ENCODE measurements around the gene LIPG.

The LIPG gene

GRCh38 chr18:49590608-49591007 lies 28.8 kb downstream of the LIPG start:
- POLR2A ChIA-PET (ENCODE audit: low non-redundant PET): no interaction called here
- no peak for DNase-seq (ENCODE audit: low spot score)
- no peak overlapping the region for H3K27ac ChIP-seq
- CTCF ChIA-PET: no interaction called here
- TF ChIP-seq CTCF (conservative IDR thresholded peaks at IDR 0.05; ENCODE audit: low read depth): no peak

DNA sequence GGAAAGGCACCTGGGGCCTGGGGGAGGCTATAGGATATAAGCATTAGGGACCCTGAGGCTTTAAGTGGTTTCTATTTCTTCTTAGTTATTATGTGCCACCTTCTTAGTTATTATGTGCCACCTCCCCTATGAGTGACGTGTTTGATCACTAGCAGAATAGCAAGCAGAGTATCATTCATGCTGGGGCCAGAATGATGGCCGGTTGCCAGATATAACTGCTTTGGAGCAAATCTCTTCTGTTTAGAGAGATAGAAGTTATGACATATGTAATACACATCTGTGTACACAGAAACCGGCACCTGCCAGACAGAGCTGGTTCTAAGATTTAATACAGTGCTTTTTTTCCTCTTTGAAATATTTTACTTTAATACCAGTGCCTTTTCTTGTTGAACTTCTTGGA lies 29.4 kb downstream of the LIPG start:
- CTCF ChIA-PET: no interaction called here
- DNase-seq (ENCODE audit: low spot score): no peak

DNA sequence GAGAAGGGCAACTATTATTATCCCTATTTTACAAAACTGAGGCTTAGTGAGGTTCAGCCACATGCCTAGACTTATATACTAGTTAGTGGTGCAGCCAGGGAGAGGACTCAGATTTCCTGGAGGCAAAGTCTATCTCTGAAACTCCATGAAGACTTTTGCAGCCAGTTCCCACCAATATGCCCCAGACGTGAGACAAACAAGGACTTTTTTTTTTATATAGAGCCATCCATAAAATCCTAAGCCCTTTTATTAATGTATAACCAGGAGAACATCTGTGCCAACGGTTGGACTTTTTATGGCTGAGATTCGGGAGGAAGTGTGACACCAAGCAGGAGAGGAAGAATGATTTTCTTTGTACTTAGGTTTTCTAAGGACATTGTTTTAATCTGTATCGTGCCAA lies 29.9 kb downstream of the LIPG start:
- no peak overlapping the region for H3K27ac ChIP-seq
- POLR2A ChIA-PET (ENCODE audit: low non-redundant PET): no interaction called here
- TF ChIP-seq CTCF (conservative IDR thresholded peaks at IDR 0.05; ENCODE audit: low read depth): no peak
- CTCF ChIA-PET: no interaction called here
- no peak for DNase-seq (ENCODE audit: low spot score)

More for the DNA sequence above, 29.4 kb downstream of the LIPG start:
- H3K27ac ChIP-seq: no peak overlapping the region
- no peak for TF ChIP-seq CTCF (conservative IDR thresholded peaks at IDR 0.05; ENCODE audit: low read depth)
- POLR2A ChIA-PET (ENCODE audit: low non-redundant PET): no interaction called here

- no peak overlapping the region for H3K27ac ChIP-seq
- TF ChIP-seq CTCF (conservative IDR thresholded peaks at IDR 0.05; ENCODE audit: low read depth): no peak
- ChIA-PET CTCF (interaction anchor here (0.6 to 0.7 kb wide), 2 partner anchors 10 to 148 kb away, joined by 3 to 6 read pairs; no protein-coding TSS in a partner anchor), POLR2A (ENCODE audit: low non-redundant PET) (no interaction called here)
- no peak for DNase-seq (ENCODE audit: low spot score)
Measured at GRCh38 chr18:49596687-49597086, 34.8 kb downstream of the LIPG start.

DNA sequence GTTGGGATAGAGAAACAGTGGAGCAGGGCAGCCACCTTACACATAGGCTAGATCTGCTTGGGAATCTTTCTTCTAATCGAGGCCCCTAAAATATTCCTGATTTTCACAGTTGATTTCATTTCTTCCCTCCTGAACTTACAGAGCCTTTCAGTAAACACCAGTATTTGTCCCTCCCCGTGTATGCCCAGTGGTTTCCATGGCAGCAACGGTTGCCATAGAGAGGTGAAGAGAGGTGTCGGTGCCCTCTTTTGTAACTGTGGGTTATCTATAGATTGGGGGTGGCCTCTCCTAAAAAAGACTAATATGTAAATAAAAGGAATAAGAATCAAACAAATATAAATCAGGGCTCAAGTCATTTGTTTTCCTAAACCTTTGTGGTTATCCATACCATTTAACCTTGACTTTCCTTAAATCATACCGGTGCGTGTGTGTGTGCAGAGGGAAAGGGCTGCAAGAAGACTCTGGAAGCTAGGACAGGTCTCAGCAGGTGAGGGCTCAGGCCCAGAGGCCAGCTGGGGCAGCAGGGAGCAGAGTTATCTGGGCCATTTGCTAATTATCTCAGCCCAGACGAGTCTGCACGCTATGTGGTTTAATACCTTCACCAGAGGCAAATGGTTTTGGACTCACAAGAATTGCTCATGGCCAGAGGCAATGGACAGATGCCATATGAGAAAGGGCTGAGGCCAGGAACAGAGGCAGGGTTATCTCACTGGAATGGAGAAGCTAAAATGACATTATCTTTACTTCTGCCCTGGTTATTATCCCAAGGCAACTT lies 35.5 kb downstream of the LIPG start:
- CTCF ChIA-PET: interaction anchor here (0.6 to 0.9 kb wide), 3 partner anchors 147 to 295 kb away, joined by 3 to 6 read pairs (median 4); no protein-coding TSS in a partner anchor

DNA sequence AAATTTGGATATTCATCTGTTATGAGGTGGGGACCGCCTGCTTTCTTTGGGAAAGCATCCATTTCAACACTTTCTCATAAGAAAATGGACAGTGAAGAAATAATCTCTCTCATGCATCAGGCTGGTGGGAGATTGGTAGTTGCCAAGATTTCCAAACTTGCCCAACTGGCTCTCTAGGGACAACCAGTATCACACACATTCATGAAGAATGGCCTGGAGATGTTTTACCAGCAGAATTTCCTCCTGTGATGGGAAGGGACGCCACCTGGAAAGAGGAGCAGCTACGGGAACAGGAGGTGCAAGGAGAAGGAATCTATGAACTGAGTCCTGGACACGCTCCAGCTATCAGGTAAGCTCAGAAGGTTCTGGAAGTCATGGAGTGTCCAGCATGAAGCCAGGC lies 39.4 kb downstream of the LIPG start:
- POLR2A ChIA-PET (ENCODE audit: low non-redundant PET): no interaction called here
- CTCF ChIA-PET: no interaction called here
- no peak for TF ChIP-seq CTCF (conservative IDR thresholded peaks at IDR 0.05; ENCODE audit: low read depth)
- DNase-seq (ENCODE audit: low spot score): no peak
- H3K27ac ChIP-seq: no peak overlapping the region

More for the DNA sequence above, 35.5 kb downstream of the LIPG start:
- DNase-seq (ENCODE audit: low spot score): peak; percentile 5
- no peak for TF ChIP-seq CTCF (conservative IDR thresholded peaks at IDR 0.05; ENCODE audit: low read depth)
- POLR2A ChIA-PET (ENCODE audit: low non-redundant PET): no interaction called here
- H3K27ac ChIP-seq: peak overlapping the region; percentile 61
